Kidney epithelial cell (primary cell): ENCODE data around the gene SGTA. TPM values are rescaled to one million over a fixed set of nuclear protein-coding genes. Genes with fewer than 3 reads are reported as not detected.

ENCODE experiments used
- DNase-seq: peaks from one replicate; pipeline ENCODE4 v3.0.0-alpha.2; 2010; ENCODE audit warnings: low read depth
- H3K27me3 ChIP-seq: 2 replicates; pipeline ENCODE4 v1.6.0; 2011; ENCODE audit warnings: low read length; ENCODE audit not compliant: control insufficient read depth, insufficient read depth
- H3K36me3 ChIP-seq: 2 replicates; pipeline ENCODE4 v1.5.1; 2011; ENCODE audit warnings: low read length; ENCODE audit not compliant: control insufficient read depth, insufficient read depth
- H3K4me3 ChIP-seq: 2 replicates; pipeline ENCODE4 v1.5.1; 2011; ENCODE audit warnings: low read depth, mild to moderate bottlenecking, control low read depth, low read length
- total RNA-seq: library from RNA; depleted of rRNA; stranded (reverse); fragments of >200 nt; gene quantifications from 2 replicates; pipeline ENCODE4 v1.2.3, GENCODE V29; 2015
- TF ChIP-seq, protein P1 (sequence below): IDR thresholded peaks from 2 replicates; pipeline ENCODE4 v1.5.1; 2011; ENCODE audit warnings: mild to moderate bottlenecking, moderate library complexity, low read length, control low read depth, inconsistent platforms; ENCODE audit not compliant: insufficient read depth, poor library complexity, severe bottlenecking

The SGTA gene
- total RNA-seq, 1 donor from 2014 or later: 70.7 TPM

DNA sequence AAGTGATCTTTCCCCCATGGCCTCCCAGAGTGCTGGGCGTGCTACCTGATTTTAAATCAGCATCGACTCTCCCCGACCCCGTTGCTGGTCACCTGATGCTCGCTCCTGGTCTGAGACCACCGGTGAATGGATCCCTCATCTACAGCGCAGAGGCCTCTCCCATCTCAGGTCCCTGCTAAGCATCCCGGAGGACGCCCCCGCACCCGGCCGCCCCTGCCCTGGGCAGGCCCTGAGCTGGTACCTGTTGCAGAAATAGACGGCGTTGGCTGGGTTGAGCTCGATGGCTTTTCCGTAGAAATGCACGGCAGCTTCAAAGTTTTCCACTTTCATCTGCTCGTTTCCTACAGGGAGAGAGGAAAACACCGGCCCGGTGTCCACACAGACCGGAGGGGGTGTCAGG is 18.1 kb downstream of the SGTA start:
- TF ChIP-seq, protein P1, sequence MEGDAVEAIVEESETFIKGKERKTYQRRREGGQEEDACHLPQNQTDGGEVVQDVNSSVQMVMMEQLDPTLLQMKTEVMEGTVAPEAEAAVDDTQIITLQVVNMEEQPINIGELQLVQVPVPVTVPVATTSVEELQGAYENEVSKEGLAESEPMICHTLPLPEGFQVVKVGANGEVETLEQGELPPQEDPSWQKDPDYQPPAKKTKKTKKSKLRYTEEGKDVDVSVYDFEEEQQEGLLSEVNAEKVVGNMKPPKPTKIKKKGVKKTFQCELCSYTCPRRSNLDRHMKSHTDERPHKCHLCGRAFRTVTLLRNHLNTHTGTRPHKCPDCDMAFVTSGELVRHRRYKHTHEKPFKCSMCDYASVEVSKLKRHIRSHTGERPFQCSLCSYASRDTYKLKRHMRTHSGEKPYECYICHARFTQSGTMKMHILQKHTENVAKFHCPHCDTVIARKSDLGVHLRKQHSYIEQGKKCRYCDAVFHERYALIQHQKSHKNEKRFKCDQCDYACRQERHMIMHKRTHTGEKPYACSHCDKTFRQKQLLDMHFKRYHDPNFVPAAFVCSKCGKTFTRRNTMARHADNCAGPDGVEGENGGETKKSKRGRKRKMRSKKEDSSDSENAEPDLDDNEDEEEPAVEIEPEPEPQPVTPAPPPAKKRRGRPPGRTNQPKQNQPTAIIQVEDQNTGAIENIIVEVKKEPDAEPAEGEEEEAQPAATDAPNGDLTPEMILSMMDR: no peak
- no peak for DNase-seq
- Histone ChIP-seq H3K27me3 (no peaks in the 10 kb centered on the region), H3K36me3 (peaks cover 1% of the 10 kb centered on the region), H3K4me3 (no peak overlapping the region)

DNA sequence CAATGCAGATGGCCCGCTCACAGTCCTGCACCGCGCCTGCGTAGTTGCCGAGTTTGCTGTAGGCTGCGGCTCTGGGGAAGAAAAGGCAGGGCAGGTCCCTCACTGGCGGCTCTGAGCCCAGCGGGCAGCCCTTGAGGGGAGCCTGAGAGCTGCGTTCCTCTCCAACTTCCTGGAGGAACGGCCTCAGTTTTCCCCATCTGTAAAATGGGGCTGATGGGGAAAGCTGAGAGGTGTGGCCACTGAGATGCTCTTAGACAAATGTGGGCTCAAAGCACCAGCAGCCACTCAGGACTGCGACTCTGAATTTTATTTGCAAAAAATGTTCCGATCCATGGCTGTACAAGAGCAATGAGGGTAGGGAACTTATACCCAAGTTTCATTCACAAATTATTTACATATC is 19.4 kb downstream of the SGTA start:
- DNase-seq: no peak
- TF ChIP-seq, protein P1: no peak
- Histone ChIP-seq H3K4me3 (no peak overlapping the region), H3K36me3 (peaks cover 1% of the 10 kb centered on the region), H3K27me3 (no peaks in the 10 kb centered on the region)

- TF ChIP-seq, protein P1: no peak
- no peak for DNase-seq
- no peaks in the 10 kb centered on the region for H3K27me3 ChIP-seq
- peaks cover 1% of the 10 kb centered on the region for H3K36me3 ChIP-seq
- no peak overlapping the region for H3K4me3 ChIP-seq
Measured at GRCh38 chr19:2762783-2763496, 20.1 kb downstream of the SGTA start.

GRCh38 chr19:2761876-2762782 is 20.9 kb downstream of the SGTA start:
- TF ChIP-seq, protein P1: no peak
- no peaks in the 10 kb centered on the region for H3K27me3 ChIP-seq
- peaks cover 1% of the 10 kb centered on the region for H3K36me3 ChIP-seq
- no peak for DNase-seq
- H3K4me3 ChIP-seq: no peak overlapping the region

DNA sequence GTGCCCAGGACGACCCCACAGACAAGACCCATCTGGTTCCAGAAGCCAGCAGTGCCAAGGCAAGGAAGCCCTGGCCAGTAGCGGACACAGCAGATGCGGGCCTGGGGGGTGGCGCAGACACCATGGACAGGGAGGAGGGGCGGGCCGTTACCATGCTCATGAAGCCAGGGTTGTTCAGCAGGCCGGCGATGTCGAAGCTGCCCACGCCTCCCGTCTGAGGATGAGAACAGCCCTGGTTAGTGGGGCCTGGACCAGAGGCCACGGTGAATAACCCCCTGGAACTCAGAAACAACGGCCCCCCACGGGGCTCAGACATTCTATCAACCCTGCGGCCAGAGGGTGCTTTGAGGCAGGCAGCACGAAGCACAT is 21.8 kb downstream of the SGTA start:
- TF ChIP-seq, protein P1: no peak
- H3K27me3 ChIP-seq: no peaks in the 10 kb centered on the region
- no peak for DNase-seq
- peaks cover 1% of the 10 kb centered on the region for H3K36me3 ChIP-seq
- H3K4me3 ChIP-seq: no peak overlapping the region
